C4-2B (cell line): ENCODE data around the gene HNRNPK.

Source experiments
- CTCF ChIP-seq: fragments of 450-650 bp; conservative IDR thresholded peaks from 2 replicates; pipeline ENCODE4 v1.5.1; 2017; ENCODE audit warnings: mild to moderate bottlenecking
- ZFX ChIP-seq: fragments of 450-650 bp; IDR thresholded peaks from 2 replicates; pipeline ENCODE4 v1.6.1; 2017

GRCh38 chr9:83972286-83972685 is 7.7 kb downstream of the HNRNPK start:
- TF ChIP-seq CTCF, result no peak
- TF ChIP-seq ZFX, result no peak
